ENCODE data around the gene ADGB. TPM values are rescaled to one million over a fixed set of nuclear protein-coding genes. Genes with fewer than 3 reads are reported as not detected.
A peak's percentile ranks its signal among the peaks of the same experiment; 100 is the strongest.

Gene ADGB
- total and polyA plus RNA-seq, 2 of the 13 experiments (the other 11 are each of a cell fraction or from before 2014, with no cell fraction given) = not detected

DNA sequence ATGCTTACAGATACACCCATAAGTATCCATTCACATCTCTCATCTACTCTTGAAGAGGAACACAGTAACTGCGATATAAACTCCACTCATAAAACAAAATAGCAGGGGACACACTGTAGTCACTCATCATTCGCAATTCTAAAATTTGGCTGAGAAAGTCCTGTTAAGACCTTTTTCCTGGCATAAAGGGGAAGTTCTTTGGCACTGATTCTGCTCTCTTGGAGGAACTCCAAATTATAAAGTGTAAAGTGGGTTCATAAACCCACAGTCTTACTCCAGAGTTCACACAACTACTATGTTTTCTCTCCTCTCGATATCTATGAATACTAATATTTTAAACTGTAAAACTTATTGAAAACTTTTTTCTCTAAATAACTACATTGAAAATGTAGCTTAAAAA, 80.6 kb downstream of the ADGB start:
- H3K4me2 ChIP-seq (ENCODE audit: low read depth, low read length) = no peak overlapping the region
- H3K4me1 ChIP-seq (ENCODE audit: insufficient read depth, low read length) = no peaks in the 10 kb centered on the region
- H3K36me3 ChIP-seq (replicated peaks in 1 of 2; ENCODE audit: control insufficient read depth in 1 of 2, insufficient read depth in 2 of 2, low read length in 2 of 2) = no peaks in the 10 kb centered on the region
- H3K27me3 ChIP-seq (ENCODE audit: control insufficient read depth in 1 of 2, insufficient read depth in 2 of 2, low read length in 2 of 2) = no peaks in the 10 kb centered on the region
- ChIA-PET CTCF (ENCODE audit: low intra/inter-chr PET ratio, low total read pairs) (no interaction called here), POLR2A (no interaction called here)
- intact Hi-C loops (cut with micrococcal nuclease; ENCODE audit: unreplicated experiment) (no loop called here), in situ Hi-C loops (cut with HindIII; ENCODE audit: extremely low pct_ligation_motif_present, low pct_unique_long_range_greater_than_20kb) (no loop called here)
- H3K27ac ChIP-seq (ENCODE audit: extremely low read length, insufficient read depth, low read length) = no peak overlapping the region
- no peaks in the 10 kb centered on the region for H4K20me1 ChIP-seq (ENCODE audit: insufficient read depth, low read length)
- no peak for ATAC-seq
- H3K9ac ChIP-seq (ENCODE audit: insufficient read depth, low read depth, low read length) = no peak overlapping the region
- TF ChIP-seq, protein P1, sequence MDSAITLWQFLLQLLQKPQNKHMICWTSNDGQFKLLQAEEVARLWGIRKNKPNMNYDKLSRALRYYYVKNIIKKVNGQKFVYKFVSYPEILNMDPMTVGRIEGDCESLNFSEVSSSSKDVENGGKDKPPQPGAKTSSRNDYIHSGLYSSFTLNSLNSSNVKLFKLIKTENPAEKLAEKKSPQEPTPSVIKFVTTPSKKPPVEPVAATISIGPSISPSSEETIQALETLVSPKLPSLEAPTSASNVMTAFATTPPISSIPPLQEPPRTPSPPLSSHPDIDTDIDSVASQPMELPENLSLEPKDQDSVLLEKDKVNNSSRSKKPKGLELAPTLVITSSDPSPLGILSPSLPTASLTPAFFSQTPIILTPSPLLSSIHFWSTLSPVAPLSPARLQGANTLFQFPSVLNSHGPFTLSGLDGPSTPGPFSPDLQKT (CRISPR knock-in tag; IDR thresholded peaks at IDR 0.05; ENCODE audit: borderline replicate concordance) = no peak
- no peak for TF ChIP-seq GLI4 (CRISPR knock-in tag; IDR thresholded peaks at IDR 0.05; ENCODE audit: borderline replicate concordance)
- DNase-seq (ENCODE audit: low spot score) = no peak
- no peaks in the 10 kb centered on the region for H3K79me2 ChIP-seq (ENCODE audit: insufficient read depth, low read length)
- no peak overlapping the region for H2AFZ ChIP-seq (ENCODE audit: low read length)
- no peak for FAIRE-seq
- 5% methylated on average over 3 of the region's 3 CpGs for WGBS (ENCODE audit: low lambda C conversion rate)
- H3K9me3 ChIP-seq (ENCODE audit: low read length) = no peaks in the 10 kb centered on the region
- no peak overlapping the region for H3K4me3 ChIP-seq (replicated peaks in 1 of 3; ENCODE audit: insufficient read depth in 1 of 3, low read depth in 2 of 3, low read length in 3 of 3)
- no TSS peak for BruUV-seq (replicated peaks)

DNA sequence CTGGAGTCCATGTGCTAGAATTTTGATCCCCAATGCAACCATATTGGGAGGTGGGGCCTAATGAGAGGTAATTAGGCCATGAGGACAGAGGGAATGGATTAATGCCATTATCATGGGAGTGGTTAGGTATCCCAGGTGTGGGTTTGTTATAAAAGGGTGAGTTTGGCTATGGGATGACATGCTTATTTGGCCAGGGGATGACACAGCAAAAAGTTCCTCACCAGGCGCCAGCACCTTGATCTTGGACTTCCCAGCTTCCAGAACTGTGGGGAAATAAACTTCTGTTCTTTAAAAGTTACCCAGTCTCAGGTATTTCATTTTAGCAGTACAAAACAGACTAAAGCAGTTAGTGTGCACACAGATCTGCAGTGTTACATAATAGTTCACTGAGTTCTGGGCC, 84.1 kb downstream of the ADGB start:
- ChIA-PET POLR2A (no interaction called here), CTCF (ENCODE audit: low intra/inter-chr PET ratio, low total read pairs) (no interaction called here)
- DNase-seq (ENCODE audit: low spot score) = no peak
- FAIRE-seq = no peak
- no peaks in the 10 kb centered on the region for H3K79me2 ChIP-seq (ENCODE audit: insufficient read depth, low read length)
- H3K27me3 ChIP-seq (ENCODE audit: control insufficient read depth in 1 of 2, insufficient read depth in 2 of 2, low read length in 2 of 2) = no peaks in the 10 kb centered on the region
- no peak overlapping the region for H3K27ac ChIP-seq (ENCODE audit: extremely low read length, insufficient read depth, low read length)
- no peaks in the 10 kb centered on the region for H3K36me3 ChIP-seq (replicated peaks in 1 of 2; ENCODE audit: control insufficient read depth in 1 of 2, insufficient read depth in 2 of 2, low read length in 2 of 2)
- H3K9me3 ChIP-seq (ENCODE audit: low read length) = no peaks in the 10 kb centered on the region
- H4K20me1 ChIP-seq (ENCODE audit: insufficient read depth, low read length) = no peaks in the 10 kb centered on the region
- intact Hi-C loops (cut with micrococcal nuclease; ENCODE audit: unreplicated experiment) = no loop called here
- H3K4me2 ChIP-seq (ENCODE audit: low read depth, low read length) = no peak overlapping the region
- H3K4me3 ChIP-seq (replicated peaks in 1 of 3; ENCODE audit: insufficient read depth in 1 of 3, low read depth in 2 of 3, low read length in 3 of 3) = no peak overlapping the region
- H2AFZ ChIP-seq (ENCODE audit: low read length) = no peak overlapping the region
- in situ Hi-C loops (cut with HindIII; ENCODE audit: extremely low pct_ligation_motif_present, low pct_unique_long_range_greater_than_20kb) = no loop called here
- no TSS peak for BruUV-seq (replicated peaks)
- no peaks in the 10 kb centered on the region for H3K4me1 ChIP-seq (ENCODE audit: insufficient read depth, low read length)
- ATAC-seq = no peak
- no peak overlapping the region for H3K9ac ChIP-seq (ENCODE audit: insufficient read depth, low read depth, low read length)
- WGBS (ENCODE audit: low lambda C conversion rate) = 0% methylated on average over 1 of the region's 1 CpG
- TF ChIP-seq, protein P2, sequence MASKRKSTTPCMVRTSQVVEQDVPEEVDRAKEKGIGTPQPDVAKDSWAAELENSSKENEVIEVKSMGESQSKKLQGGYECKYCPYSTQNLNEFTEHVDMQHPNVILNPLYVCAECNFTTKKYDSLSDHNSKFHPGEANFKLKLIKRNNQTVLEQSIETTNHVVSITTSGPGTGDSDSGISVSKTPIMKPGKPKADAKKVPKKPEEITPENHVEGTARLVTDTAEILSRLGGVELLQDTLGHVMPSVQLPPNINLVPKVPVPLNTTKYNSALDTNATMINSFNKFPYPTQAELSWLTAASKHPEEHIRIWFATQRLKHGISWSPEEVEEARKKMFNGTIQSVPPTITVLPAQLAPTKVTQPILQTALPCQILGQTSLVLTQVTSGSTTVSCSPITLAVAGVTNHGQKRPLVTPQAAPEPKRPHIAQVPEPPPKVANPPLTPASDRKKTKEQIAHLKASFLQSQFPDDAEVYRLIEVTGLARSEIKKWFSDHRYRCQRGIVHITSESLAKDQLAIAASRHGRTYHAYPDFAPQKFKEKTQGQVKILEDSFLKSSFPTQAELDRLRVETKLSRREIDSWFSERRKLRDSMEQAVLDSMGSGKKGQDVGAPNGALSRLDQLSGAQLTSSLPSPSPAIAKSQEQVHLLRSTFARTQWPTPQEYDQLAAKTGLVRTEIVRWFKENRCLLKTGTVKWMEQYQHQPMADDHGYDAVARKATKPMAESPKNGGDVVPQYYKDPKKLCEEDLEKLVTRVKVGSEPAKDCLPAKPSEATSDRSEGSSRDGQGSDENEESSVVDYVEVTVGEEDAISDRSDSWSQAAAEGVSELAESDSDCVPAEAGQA (IDR thresholded peaks at IDR 0.05; ENCODE audit: low read depth) = no peak
- TF ChIP-seq, protein P2 (CRISPR knock-in tag; IDR thresholded peaks at IDR 0.05; ENCODE audit: borderline replicate concordance) = no peak
- TF ChIP-seq, protein P3, sequence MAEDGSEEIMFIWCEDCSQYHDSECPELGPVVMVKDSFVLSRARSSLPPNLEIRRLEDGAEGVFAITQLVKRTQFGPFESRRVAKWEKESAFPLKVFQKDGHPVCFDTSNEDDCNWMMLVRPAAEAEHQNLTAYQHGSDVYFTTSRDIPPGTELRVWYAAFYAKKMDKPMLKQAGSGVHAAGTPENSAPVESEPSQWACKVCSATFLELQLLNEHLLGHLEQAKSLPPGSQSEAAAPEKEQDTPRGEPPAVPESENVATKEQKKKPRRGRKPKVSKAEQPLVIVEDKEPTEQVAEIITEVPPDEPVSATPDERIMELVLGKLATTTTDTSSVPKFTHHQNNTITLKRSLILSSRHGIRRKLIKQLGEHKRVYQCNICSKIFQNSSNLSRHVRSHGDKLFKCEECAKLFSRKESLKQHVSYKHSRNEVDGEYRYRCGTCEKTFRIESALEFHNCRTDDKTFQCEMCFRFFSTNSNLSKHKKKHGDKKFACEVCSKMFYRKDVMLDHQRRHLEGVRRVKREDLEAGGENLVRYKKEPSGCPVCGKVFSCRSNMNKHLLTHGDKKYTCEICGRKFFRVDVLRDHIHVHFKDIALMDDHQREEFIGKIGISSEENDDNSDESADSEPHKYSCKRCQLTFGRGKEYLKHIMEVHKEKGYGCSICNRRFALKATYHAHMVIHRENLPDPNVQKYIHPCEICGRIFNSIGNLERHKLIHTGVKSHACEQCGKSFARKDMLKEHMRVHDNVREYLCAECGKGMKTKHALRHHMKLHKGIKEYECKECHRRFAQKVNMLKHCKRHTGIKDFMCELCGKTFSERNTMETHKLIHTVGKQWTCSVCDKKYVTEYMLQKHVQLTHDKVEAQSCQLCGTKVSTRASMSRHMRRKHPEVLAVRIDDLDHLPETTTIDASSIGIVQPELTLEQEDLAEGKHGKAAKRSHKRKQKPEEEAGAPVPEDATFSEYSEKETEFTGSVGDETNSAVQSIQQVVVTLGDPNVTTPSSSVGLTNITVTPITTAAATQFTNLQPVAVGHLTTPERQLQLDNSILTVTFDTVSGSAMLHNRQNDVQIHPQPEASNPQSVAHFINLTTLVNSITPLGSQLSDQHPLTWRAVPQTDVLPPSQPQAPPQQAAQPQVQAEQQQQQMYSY (CRISPR knock-in tag; IDR thresholded peaks at IDR 0.05) = no peak
- TF ChIP-seq RBAK (CRISPR knock-in tag; IDR thresholded peaks at IDR 0.05) (no peak), LCORL (IDR thresholded peaks at IDR 0.05) (no peak), LCORL (CRISPR knock-in tag; IDR thresholded peaks at IDR 0.05) (no peak), NFE2L2 (IDR thresholded peaks at IDR 0.05; ENCODE audit: low read length) (peak; percentile 75)

All from HepG2 (cell line).